Activated CD8-positive, alpha-beta T cell treated with anti-CD3 and anti-CD28 coated beads for 36 hours (primary cell): ENCODE results near the gene UBE3B. TPM values are rescaled to one million over a fixed set of nuclear protein-coding genes. Genes with fewer than 3 reads are reported as not detected.

Experiments
- ATAC-seq: fragments of 200-7000 bp; cut with Tn5 transposase; one replicate; pipeline ENCODE4 v1.10.0; 2021; ENCODE audit warnings: mild to moderate bottlenecking, moderate library complexity
- CTCF ChIA-PET: fragments of 350-600 bp; sonication (Branson Sonifier 250); formaldehyde crosslinking; loops from one replicate; lab custom pipeline; 2021; ENCODE audit warnings: antibody characterized with exemption; lab: Charles Lee
- POLR2A ChIA-PET: fragments of 350-600 bp; sonication (Branson Sonifier 250); formaldehyde crosslinking; loops from one replicate; lab custom pipeline; 2021; ENCODE audit warnings: antibody characterized with exemption; lab: Charles Lee
- DNase-seq: peaks from one replicate; pipeline ENCODE4 v3.0.0-alpha.2; 2020
- H3K27ac Mint-ChIP-seq: one replicate; pipeline ENCODE4 v1.8.0; 2021; ENCODE audit warnings: mild to moderate bottlenecking, mixed read lengths
- H3K27me3 Mint-ChIP-seq: one replicate; pipeline ENCODE4 v1.8.0; 2021; ENCODE audit warnings: mixed read lengths
- H3K36me3 Mint-ChIP-seq: one replicate; pipeline ENCODE4 v1.8.0; 2021; ENCODE audit warnings: low read depth, mixed read lengths
- H3K4me1 Mint-ChIP-seq: one replicate; pipeline ENCODE4 v1.8.0; 2021; ENCODE audit warnings: low read depth, mixed read lengths
- H3K4me3 Mint-ChIP-seq: one replicate; pipeline ENCODE4 v1.8.0; 2021; ENCODE audit warnings: mild to moderate bottlenecking, moderate library complexity, mixed read lengths
- H3K9me3 Mint-ChIP-seq: one replicate; pipeline ENCODE4 v1.8.0; 2021; ENCODE audit warnings: mixed read lengths
- CTCF ChIP-seq: fragments of 200-600 bp; IDR thresholded peaks from one replicate; pipeline ENCODE4 v1.8.0; 2022; ENCODE audit warnings: antibody characterized with exemption, mild to moderate bottlenecking
- intact Hi-C: fragments of 100-400 bp; cut with micrococcal nuclease; formaldehyde crosslinking; loops from one replicate; pipeline ENCODE4 v1.10.0; 2022
- total RNA-seq, 2 experiments: library from RNA; stranded (reverse); gene quantifications; one replicate each; pipeline ENCODE4 v1.2.3, GENCODE V29; 2021

The UBE3B gene
- total RNA-seq, 2 experiments from 2014 or later = 22.5 to 24.9 TPM

GRCh38 chr12:109480356-109480755 lies 2.9 kb downstream of the UBE3B start:
- ATAC-seq = no peak
- intact Hi-C loops = no loop called here
- POLR2A ChIA-PET = interaction anchor here (1.4 kb wide), 1 partner anchor 28 kb away, joined by 3 read pairs; no protein-coding TSS in a partner anchor

GRCh38 chr12:109481863-109482262 lies 4.4 kb downstream of the UBE3B start:
- CTCF ChIA-PET = interaction anchor here (1.0 kb wide), 1 partner anchor 54 kb away, joined by 4 read pairs; no protein-coding TSS in a partner anchor

More at GRCh38 chr12:109480356-109480755, 2.9 kb downstream of the UBE3B start:
- Mint-ChIP-seq H3K27me3 (no peaks in the 10 kb centered on the region), H3K4me1 (peaks cover 26% of the 10 kb centered on the region), H3K9me3 (no peaks in the 10 kb centered on the region), H3K36me3 (peaks cover 4% of the 10 kb centered on the region), H3K4me3 (no peak overlapping the region), H3K27ac (no peak overlapping the region)
- TF ChIP-seq CTCF = no peak
- DNase-seq = no peak
- CTCF ChIA-PET = interaction anchor here (1.1 to 2.0 kb wide), 2 partner anchors 10 to 47 kb away, joined by 3 to 6 read pairs; no protein-coding TSS in a partner anchor

GRCh38 chr12:109482491-109482890 lies 5.1 kb downstream of the UBE3B start:
- POLR2A ChIA-PET = no interaction called here
- Mint-ChIP-seq H3K27ac (no peak overlapping the region), H3K27me3 (no peaks in the 10 kb centered on the region), H3K9me3 (no peaks in the 10 kb centered on the region), H3K36me3 (peaks cover 4% of the 10 kb centered on the region), H3K4me3 (no peak overlapping the region), H3K4me1 (peaks cover 13% of the 10 kb centered on the region)
- intact Hi-C loops = no loop called here
- CTCF ChIA-PET = interaction anchor here (1.0 to 1.3 kb wide), 2 partner anchors 8 to 50 kb away, joined by 3 to 4 read pairs; no protein-coding TSS in a partner anchor
- DNase-seq (no peak), ATAC-seq (no peak)
- TF ChIP-seq CTCF = no peak

More at GRCh38 chr12:109481863-109482262, 4.4 kb downstream of the UBE3B start:
- POLR2A ChIA-PET = no interaction called here
- no peaks in the 10 kb centered on the region for H3K27me3 Mint-ChIP-seq
- ATAC-seq (no peak), DNase-seq (no peak)
- no peak overlapping the region for H3K27ac Mint-ChIP-seq
- no peak overlapping the region for H3K4me3 Mint-ChIP-seq
- no peak for TF ChIP-seq CTCF
- peaks cover 13% of the 10 kb centered on the region for H3K4me1 Mint-ChIP-seq
- intact Hi-C loops = no loop called here
- peaks cover 4% of the 10 kb centered on the region for H3K36me3 Mint-ChIP-seq
- H3K9me3 Mint-ChIP-seq = no peaks in the 10 kb centered on the region

- DNase-seq (no peak), ATAC-seq (no peak)
- Mint-ChIP-seq H3K9me3 (no peaks in the 10 kb centered on the region), H3K27ac (no peak overlapping the region), H3K4me3 (no peak overlapping the region), H3K27me3 (no peaks in the 10 kb centered on the region), H3K4me1 (peaks cover 13% of the 10 kb centered on the region), H3K36me3 (peaks cover 6% of the 10 kb centered on the region)
- POLR2A ChIA-PET = no interaction called here
- intact Hi-C loops = no loop called here
- CTCF ChIA-PET = interaction anchor here (1.0 to 1.3 kb wide), 2 partner anchors 8 to 50 kb away, joined by 3 to 4 read pairs; no protein-coding TSS in a partner anchor
- no peak for TF ChIP-seq CTCF
Observed at GRCh38 chr12:109482894-109483293, 5.5 kb downstream of the UBE3B start.

GRCh38 chr12:109483346-109483745 lies 5.9 kb downstream of the UBE3B start:
- no peak for DNase-seq
- Mint-ChIP-seq H3K4me3 (no peak overlapping the region), H3K27ac (no peak overlapping the region), H3K4me1 (peaks cover 13% of the 10 kb centered on the region), H3K9me3 (no peaks in the 10 kb centered on the region), H3K36me3 (peaks cover 6% of the 10 kb centered on the region), H3K27me3 (no peaks in the 10 kb centered on the region)
- ChIA-PET POLR2A (no interaction called here), CTCF (interaction anchor here (1.3 kb wide), 1 partner anchor 9 kb away, joined by 3 read pairs; no protein-coding TSS in a partner anchor)
- no peak for ATAC-seq
- intact Hi-C loops = no loop called here
- TF ChIP-seq CTCF = no peak
